ENCODE data around the gene SORL1. TPM values are rescaled to one million over a fixed set of nuclear protein-coding genes. Genes with fewer than 3 reads are reported as not detected.

SORL1 gene
- total RNA-seq, 1 experiment from 2014 or later: 4.9 TPM

- no peak for DNase-seq
- H3K4me2 ChIP-seq: no peak overlapping the region
- ChIA-PET CTCF (no interaction called here), POLR2A (ENCODE audit: unreplicated experiment) (no interaction called here)
- H3K4me3 ChIP-seq: no peak overlapping the region
- peaks cover 8% of the 10 kb centered on the region; the same call in 1 of the 2 replicates for H3K4me1 ChIP-seq (replicated peaks; ENCODE audit: insufficient read depth)
- no peak overlapping the region for H3K27ac ChIP-seq
- H3K9me3 ChIP-seq (ENCODE audit: insufficient read depth, low read depth): no peaks in the 10 kb centered on the region
- no peak overlapping the region for H2AFZ ChIP-seq
- intact Hi-C loops (cut with micrococcal nuclease; ENCODE audit: unreplicated experiment): loop anchor here (5.0 to 10.0 kb wide), 2 partner anchors 103 to 125 kb away; no protein-coding TSS in a partner anchor
- no peaks in the 10 kb centered on the region for H3F3A ChIP-seq (ENCODE audit: insufficient read depth, low read depth)
- BruUV-seq (replicated peaks): no TSS peak
- no peaks in the 10 kb centered on the region for H3K9me2 ChIP-seq (ENCODE audit: insufficient read depth)
- TF ChIP-seq EZH2 (IDR thresholded peaks at IDR 0.05; ENCODE audit: low read depth): no peak
- TF ChIP-seq CTCF (conservative IDR thresholded peaks at IDR 0.05): no peak
- H3K36me3 ChIP-seq (ENCODE audit: low read depth): no peaks in the 10 kb centered on the region
- H4K20me1 ChIP-seq (ENCODE audit: insufficient read depth): no peaks in the 10 kb centered on the region
- H3K79me2 ChIP-seq (ENCODE audit: low read depth): no peaks in the 10 kb centered on the region
- H3K27me3 ChIP-seq (ENCODE audit: insufficient read depth, low read depth): no peaks in the 10 kb centered on the region
Observed at GRCh38 chr11:121449626-121450025, 2.5 kb upstream of the SORL1 start.

- BruUV-seq (replicated peaks): no TSS peak
- no peak overlapping the region for H3K27ac ChIP-seq
- no peaks in the 10 kb centered on the region for H4K20me1 ChIP-seq (ENCODE audit: insufficient read depth)
- DNase-seq: no peak
- H3K4me1 ChIP-seq (replicated peaks; ENCODE audit: insufficient read depth): peaks cover 8% of the 10 kb centered on the region; the same call in 1 of the 2 replicates
- ChIA-PET POLR2A (ENCODE audit: unreplicated experiment) (no interaction called here), CTCF (no interaction called here)
- no peak overlapping the region for H3K4me2 ChIP-seq
- TF ChIP-seq CTCF (conservative IDR thresholded peaks at IDR 0.05): no peak
- no peak for TF ChIP-seq EZH2 (IDR thresholded peaks at IDR 0.05; ENCODE audit: low read depth)
- no peak overlapping the region for H2AFZ ChIP-seq
- intact Hi-C loops (cut with micrococcal nuclease; ENCODE audit: unreplicated experiment): loop anchor here (5.0 to 10.0 kb wide), 2 partner anchors 102 to 126 kb away; no protein-coding TSS in a partner anchor
- no peaks in the 10 kb centered on the region for H3K27me3 ChIP-seq (ENCODE audit: insufficient read depth, low read depth)
- no peak overlapping the region for H3K4me3 ChIP-seq
- H3K9me3 ChIP-seq (ENCODE audit: insufficient read depth, low read depth): no peaks in the 10 kb centered on the region
- no peaks in the 10 kb centered on the region for H3K9me2 ChIP-seq (ENCODE audit: insufficient read depth)
- H3K79me2 ChIP-seq (ENCODE audit: low read depth): no peaks in the 10 kb centered on the region
- H3K36me3 ChIP-seq (ENCODE audit: low read depth): no peaks in the 10 kb centered on the region
- no peaks in the 10 kb centered on the region for H3F3A ChIP-seq (ENCODE audit: insufficient read depth, low read depth)
Observed at GRCh38 chr11:121450401-121450800, 1.7 kb upstream of the SORL1 start.

GRCh38 chr11:121451178-121451985, 732 bp upstream of the SORL1 start:
- peak overlapping the region; percentile 43 for H3K4me2 ChIP-seq
- H2AFZ ChIP-seq: no peak overlapping the region
- H4K20me1 ChIP-seq (ENCODE audit: insufficient read depth): no peaks in the 10 kb centered on the region
- intact Hi-C loops (cut with micrococcal nuclease; ENCODE audit: unreplicated experiment): loop anchor here (5.0 to 10.0 kb wide), 2 partner anchors 101 to 127 kb away; no protein-coding TSS in a partner anchor
- TF ChIP-seq EZH2 (IDR thresholded peaks at IDR 0.05; ENCODE audit: low read depth) (no peak), CTCF (conservative IDR thresholded peaks at IDR 0.05) (no peak)
- H3K9me2 ChIP-seq (ENCODE audit: insufficient read depth): no peaks in the 10 kb centered on the region
- no peaks in the 10 kb centered on the region for H3K79me2 ChIP-seq (ENCODE audit: low read depth)
- H3K9me3 ChIP-seq (ENCODE audit: insufficient read depth, low read depth): no peaks in the 10 kb centered on the region
- H3F3A ChIP-seq (ENCODE audit: insufficient read depth, low read depth): no peaks in the 10 kb centered on the region
- no peak for DNase-seq
- POLR2A ChIA-PET (ENCODE audit: unreplicated experiment): no interaction called here
- H3K4me1 ChIP-seq (replicated peaks; ENCODE audit: insufficient read depth): peaks cover 13% of the 10 kb centered on the region
- no TSS peak for BruUV-seq (replicated peaks)
- CTCF ChIA-PET: no interaction called here
- no peaks in the 10 kb centered on the region for H3K27me3 ChIP-seq (ENCODE audit: insufficient read depth, low read depth)
- no peaks in the 10 kb centered on the region for H3K36me3 ChIP-seq (ENCODE audit: low read depth)
- H3K27ac ChIP-seq: no peak overlapping the region
- H3K4me3 ChIP-seq: peak overlapping the region; percentile 39; the same call in 1 of the 2 replicates
